IPS-NIHi7 (cell line): Measurements from ENCODE around the gene OCA2.
"Not testable (repeated sequence)": the region's sequence is repeated elsewhere in the genome, so short reads cannot be mapped to it uniquely, and the experiment has no call there.

ENCODE experiments used
- DNase-seq: peaks from one replicate; pipeline ENCODE4 v3.0.0; 2012; ENCODE audit warnings: mixed read lengths; ENCODE audit errors: extremely low spot score

OCA2 gene

DNA sequence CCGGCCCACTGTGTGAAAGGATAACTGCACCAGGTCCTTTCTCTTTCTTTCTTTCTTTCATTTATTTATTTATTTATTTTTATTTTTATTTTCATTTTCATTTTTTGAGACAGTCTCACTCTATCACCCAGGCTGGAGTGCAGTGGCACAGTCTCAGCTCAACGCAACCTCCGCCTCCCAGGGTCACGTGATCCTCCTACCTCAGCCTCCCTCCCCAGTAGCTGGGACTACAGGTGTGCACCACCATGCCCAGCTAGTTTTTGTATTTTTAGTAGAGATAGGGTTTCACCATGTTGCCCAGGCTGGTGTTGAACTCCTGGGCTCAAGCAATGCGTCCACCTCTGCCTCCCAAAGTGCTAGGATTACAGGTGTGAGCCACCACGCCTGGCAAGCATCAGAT lies 146.5 kb downstream of the OCA2 start:
- not testable (repeated sequence) for DNase-seq

DNA sequence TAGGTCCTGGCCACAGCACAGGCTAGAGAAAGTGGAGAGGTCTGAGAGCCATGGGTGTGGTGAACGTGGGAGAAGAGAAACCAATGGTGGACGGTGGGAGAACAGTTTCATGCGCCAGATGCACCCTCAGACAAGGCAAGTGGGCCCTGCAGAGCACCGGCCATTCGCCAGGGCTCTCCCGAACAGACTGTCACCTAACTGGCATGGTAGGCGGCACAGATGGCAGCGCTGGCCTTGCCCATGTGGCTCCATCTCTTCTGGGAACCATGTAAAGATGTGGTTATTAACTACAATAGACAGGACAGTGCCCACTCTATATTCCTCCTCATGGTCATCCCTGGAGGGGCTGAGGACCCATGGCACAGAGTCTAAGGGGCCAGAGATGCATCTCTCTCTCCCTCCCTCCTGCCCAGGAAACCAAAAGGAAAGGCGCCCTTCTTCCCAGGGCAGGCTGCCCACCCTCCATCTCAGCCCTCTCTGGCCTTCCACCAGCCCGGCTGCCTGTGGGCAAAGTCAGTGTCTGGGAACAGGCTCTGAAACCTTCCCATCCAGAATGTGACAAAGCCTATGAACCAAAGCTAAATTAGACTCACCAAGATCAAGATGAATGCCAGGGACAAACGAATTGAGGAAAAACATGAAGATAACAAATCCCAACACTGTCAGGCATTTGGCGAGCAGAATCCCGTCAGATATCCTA lies 147.8 kb downstream of the OCA2 start:
- DNase-seq: no peak

DNA sequence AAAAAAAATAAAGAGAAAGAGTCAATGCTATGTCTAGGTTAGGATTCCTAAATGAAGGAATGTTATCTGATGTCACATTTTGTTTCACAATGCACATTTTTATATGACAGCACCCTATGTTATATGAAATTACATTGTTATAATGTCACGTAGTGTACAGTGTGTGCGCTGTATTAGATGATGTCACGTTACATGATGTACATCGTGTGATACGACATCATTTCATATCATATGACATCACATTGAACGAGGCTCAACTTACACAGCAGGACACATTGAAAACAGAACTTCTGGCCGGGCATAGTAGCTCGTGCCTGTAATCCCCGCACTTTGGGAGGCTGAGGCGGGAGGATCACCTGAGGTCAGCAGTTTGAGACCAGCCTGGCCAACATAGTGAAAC lies 150.0 kb downstream of the OCA2 start:
- DNase-seq: no peak

DNA sequence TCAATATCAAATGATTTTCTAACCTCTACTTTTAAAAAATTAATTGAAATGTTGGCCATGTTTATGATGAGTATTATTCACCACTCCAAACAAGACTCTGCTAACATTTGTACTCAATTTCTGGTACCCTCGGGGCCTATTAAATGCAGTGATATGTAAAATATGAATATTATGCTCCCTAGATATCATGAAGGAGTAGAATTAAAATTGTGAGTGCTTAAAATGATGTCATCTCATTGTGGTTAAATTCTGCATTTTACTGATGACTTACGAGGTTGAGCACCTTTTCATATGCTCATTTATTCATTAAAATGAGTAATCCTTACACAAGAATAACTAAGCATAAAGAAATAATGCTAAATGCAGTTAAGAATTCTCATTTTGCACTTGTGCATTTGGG lies 159.9 kb downstream of the OCA2 start:
- DNase-seq: no peak

DNA sequence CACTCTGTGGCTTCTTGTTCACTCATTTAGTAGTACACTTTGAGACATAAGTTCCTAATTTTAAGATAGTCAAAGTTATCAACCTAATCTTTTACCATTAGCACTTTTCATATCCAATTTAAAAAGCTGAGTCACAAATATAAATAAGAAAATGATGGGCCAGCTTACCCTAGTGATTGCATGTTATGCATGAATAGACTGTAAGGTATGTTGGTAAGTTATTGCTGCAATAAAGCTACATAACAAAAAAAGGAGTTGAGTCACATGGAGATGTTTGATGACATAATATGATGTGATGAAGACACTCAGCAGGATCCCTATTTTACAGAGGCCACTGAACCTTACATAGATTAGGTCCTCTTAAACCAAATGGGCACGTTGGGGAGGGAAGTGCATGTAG lies 161.3 kb downstream of the OCA2 start:
- DNase-seq: no peak

DNA sequence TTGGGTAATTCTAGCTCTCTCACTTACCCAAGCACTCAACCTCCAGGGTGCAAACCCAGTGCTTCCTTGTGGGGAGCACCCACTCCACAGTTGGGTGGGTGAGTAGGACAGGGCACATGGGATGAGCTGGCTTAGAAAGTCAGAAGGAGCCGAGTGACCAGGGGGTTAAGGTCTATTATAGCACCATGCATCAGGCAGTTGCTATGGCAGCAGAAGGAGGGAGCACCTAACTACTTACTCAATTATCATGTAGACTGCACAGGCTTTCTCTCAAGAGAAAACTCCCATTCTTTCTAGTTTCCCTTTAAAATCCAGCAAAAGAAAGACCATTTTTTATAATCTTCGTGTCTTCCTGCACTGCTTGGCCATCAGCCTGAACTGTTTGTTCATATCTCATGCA lies 163.0 kb downstream of the OCA2 start:
- DNase-seq: no peak

DNA sequence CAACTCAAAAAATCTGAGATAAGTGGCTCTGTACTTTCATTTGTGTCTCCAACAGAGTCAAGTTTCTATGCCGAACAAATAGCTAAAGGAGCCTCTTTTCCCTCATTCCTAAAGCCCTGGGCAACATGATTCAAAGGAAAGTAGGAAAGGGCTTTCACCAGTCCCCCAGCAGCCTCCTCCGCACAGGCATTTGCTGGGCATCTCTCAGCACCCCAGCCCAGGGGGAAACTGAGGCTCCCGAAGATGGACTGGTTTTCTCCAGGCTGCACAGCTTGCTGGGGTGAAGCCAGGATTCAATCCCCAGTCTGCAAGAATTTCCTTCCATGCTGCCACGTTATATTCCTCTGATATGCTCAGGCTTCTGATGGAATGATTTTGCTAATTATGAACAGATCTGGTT lies 163.8 kb downstream of the OCA2 start:
- no peak for DNase-seq

DNA sequence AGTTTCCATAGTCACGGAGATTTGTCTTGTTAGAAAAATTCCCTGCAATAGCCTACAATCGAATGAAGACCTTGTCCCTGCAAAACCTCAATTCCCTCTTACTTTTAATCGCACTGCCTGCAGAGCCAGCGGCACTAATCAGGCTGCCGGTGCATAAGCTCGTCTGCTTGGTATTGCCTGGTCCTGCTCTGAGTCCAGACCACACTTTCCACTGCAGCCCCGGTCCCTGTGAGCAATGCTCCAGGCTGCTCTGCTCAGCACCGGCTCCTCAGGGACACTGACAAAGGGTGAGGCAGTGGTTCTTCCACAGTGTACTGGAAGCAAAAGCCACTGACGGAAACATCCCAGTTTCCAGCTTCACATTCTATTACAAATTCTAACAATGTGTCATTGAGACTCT lies 164.3 kb downstream of the OCA2 start:
- DNase-seq: no peak

DNA sequence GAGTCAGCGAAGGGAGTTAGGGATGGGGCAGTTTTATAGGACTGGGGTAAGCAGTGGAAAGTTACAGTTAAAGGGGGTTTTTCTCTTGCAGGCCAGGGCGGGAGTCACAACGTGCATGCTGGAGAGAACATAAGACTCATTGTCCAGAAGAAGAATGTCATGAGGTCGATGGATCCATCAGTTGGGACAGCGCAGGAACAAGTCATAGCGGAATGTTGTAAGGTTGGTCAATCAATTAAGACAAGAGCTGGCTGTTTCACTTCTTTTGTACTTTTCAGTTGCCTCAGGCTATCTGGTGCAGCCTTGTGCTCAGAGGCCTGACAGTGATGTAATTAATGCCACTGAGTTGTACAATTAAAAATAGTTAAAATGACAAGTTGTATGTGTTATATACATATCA lies 165.6 kb downstream of the OCA2 start:
- no peak for DNase-seq

DNA sequence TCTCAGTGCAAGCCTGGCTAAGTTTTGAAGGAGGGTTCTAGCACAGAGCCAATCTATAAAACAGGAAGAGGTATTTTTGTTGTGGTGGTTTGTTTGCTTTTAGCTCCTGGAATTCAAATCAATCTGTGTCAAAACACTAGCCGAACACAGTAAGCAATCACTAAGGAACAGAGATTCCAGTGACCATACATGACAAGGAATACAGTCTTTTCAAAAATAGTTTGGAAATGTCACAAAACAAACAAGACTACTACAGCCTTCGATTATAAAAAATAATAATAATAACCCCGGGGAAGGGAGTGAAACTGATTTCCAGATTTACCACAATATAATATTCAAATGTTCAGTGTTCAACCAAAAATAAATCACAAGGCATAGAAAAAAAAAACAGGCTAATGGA lies 166.5 kb downstream of the OCA2 start:
- no peak for DNase-seq

DNA sequence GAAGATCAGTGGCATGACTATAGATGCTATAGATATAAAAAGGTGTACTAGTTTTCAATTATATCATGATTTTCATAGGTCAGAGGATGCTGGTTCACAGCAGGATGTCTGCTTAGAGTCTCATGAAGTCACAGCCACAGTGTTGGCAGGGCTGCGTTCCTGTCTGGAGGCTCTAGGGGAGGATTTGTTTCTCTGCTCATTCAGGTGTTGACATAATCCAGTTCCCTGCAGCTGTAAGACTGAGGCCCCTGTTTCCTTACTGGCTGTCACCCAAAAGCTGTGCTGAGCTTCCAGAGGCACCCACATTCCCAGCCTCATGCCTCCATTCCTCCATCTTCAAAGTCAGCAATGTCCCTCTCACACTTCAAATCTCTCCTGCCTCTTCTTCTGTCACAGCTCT lies 170.7 kb downstream of the OCA2 start:
- no peak for DNase-seq

DNA sequence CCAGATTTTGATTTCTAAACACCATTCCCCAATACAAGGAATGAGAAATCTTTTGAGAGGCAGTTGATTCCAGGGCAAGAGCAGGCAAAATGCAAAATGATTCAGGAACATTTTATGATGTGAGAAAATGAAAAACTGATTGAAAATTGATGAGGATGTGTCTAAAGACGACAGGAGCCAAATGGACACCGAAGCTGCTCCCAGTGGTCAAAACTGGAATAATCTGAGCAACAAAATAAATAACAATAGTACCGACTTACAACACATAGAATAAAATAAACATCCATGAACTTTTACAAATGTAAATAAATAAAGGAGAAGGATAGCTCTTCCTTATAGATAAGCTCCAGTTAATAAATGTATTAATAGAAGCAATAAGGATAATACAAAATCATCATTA lies 186.8 kb downstream of the OCA2 start:
- no peak for DNase-seq

DNA sequence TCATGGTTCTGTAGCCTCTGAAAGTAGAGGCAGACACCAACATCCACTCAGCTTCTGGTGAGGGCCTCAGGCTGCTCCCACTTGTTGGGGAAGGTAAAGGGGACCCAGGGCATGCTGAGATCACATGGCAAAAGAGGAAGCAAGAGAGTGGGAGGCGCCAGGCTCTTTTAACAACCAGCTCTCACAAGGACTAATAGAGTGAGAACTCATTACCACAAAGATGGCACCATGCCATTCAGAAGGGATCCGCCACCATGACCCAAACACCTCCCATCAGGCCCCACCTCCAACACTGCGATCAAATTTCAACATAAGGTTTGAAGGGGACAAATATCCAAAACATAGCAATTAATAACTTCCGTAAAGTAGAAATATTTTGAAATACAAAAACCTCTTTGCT lies 192.3 kb downstream of the OCA2 start:
- DNase-seq: no peak

DNA sequence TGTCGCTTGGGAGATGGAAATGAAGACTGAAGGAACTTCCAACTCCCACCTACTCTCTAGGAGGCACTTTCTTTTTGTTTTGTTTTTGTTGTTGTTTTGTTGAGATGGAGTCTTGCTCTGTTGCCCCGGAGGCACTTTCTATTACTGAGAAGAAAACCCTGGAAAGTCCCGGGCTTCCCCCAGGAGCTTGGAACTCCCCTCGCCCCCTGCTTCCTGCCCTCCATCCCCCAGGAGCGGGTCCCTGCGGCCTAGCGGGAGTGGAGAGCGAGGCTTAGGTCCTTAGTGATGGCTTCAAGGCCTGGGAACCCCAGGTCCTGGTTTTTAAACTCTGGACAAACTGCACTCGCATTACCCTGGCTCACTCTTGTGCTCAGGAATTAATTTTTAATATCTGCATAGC lies 195.7 kb downstream of the OCA2 start:
- DNase-seq: no peak

DNA sequence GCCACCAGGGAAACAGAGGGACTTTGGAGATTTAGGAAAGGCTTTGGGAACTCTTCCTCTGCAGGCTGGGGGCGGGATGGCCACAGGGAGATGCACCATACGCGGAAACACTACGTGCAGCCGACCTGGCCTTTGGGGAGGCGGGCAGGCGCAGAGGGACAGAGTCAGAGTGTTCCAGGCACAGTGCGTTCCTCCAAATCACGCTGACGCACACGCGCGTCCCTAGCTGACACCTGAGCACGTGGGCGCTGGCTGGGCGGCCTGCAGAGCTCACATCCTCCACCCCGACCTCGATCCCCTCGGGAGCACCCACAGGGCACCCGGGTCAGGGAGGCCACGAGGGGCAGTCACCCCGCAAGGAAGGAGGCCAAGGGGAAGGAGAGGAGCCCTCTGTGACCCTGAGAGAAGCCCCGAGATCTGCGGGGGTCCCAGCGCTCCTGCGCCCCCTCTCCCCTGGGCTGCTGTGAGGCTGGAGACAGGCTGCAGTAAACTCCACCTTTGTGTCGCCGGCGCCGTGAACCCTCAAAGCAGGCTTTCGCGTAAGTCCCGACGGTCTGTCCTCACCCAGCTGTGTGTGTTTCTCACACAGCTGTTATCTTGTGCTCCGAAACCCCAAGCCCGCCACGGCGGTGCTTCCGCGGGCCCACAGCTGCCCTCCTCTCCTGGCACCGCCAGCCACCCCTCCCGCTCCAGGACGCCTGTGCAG lies 196.3 kb downstream of the OCA2 start:
- DNase-seq: no peak

DNA sequence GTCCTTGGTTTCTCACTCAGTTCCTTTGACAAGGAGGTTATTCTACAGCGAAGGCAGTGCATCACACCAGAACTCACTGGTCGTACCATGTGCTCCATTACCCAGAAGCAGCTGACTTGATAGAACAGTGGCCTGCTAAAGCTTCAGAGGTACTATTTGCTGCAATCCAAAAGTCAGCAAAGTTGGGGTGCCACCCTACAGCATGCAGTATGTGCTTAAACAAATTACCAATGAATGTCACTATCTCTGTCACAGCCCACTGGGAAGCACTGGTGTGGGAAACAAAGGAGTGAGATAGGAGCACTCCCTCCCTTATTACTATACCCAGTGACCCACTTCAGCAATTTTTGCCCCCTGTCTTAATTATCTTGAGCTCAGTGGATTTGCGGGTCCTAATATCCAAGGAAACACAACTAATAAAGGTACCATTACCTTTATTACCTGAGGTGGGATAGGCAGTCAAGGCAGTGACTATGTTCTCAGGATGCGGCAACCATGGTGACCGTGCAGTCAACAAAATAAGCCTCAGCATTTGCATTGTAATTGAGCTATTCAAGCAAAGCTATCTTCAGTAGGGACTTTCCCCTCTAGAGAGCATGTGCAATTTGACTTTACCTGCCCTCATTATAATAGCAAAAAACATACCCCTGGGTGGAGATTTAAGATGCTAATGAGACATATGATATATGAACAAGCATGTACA lies 199.4 kb downstream of the OCA2 start:
- DNase-seq: no peak

DNA sequence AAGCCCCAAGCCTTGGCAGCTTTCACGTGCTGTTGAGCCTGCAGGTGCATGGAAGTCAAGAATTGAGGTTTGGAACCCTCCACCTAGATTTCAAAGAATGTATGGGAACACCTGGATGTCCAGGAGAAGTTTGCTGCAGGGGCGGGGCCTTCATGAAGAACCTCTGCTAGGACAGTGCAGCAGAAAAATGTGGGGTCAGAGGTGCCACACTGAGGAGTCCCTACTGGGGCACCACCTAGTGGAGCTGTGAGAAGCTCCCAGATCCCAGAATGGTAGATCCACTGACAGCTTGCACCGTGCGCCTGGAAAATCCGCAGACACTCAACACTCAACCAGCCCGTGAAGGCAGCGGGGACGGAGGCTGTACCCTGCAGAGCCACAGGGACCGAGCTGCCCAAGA lies 201.6 kb downstream of the OCA2 start:
- no peak for DNase-seq

DNA sequence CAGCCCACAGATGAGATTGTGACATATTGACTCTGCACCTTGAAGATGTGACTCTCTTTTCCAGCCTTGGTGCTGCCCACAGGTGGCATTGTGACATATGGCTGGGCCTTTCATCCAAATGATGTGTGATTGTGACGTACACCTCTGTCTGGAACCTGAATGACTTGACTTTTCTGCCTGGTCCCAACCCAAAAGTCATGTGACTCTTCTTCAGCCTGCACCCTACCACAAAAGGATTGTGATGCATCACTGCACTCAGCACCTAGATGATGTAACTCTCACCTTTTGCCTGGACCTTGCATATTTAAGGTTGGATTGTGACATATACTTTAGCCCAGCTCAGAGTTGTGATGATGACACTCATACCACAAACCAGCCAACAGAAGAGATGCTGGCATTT lies 204.5 kb downstream of the OCA2 start:
- no peak for DNase-seq

DNA sequence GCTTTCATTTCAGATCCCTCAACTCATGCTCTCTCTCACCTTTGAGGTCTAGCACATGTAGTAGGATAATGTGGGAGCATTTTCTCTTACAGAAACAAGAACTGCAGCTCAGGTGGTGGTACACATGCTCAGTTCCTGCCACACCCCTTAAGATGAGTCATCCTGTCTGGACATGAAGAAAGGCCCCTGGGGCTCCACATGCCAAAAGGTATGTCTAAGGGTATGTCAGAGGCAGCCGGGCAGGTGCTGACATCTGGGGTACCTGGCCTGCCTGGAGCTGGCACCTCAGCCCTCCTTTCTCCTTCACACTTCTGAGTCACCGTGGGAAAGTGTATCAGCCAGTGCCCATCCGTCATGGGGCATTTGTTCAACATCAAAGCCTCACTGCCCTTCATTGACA lies 209.9 kb downstream of the OCA2 start:
- DNase-seq: no peak

DNA sequence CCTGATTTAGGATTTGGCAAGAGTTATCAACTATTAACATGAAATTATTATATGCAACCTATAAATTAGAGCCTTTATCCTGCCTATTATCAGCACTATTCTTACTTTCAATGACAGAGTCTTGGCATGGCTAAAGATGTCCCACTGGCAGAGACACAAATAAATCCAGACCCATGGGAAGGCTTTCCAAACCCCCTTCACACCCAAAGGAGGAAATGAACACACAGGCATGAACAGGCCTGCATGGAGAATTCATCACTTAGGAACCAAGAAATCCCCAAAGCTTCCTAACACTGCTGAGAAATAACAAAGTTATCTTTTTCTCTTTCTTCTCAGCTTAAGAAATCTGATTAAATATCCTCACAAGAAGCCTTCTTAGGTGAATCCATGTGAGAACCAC lies 213.9 kb downstream of the OCA2 start:
- DNase-seq: no peak

DNA sequence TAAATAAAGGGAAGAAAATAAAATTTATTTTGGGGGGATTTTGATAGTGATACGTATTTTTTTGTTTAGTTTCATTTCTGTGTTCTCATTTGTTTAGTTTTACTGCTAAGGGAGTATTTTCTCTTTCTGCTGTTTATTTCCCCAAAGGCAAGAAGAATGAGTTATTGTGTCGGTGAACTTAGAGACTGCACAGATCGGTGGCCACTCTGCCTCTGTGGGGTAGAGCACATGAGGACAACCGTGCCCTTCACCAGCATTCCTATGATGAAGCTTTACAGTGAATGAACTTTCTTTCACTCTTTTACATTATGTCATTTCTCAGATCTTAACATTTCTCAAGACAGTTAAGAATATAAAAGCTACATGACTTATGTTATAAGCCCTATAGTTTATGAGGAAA lies 214.4 kb downstream of the OCA2 start:
- no peak for DNase-seq

DNA sequence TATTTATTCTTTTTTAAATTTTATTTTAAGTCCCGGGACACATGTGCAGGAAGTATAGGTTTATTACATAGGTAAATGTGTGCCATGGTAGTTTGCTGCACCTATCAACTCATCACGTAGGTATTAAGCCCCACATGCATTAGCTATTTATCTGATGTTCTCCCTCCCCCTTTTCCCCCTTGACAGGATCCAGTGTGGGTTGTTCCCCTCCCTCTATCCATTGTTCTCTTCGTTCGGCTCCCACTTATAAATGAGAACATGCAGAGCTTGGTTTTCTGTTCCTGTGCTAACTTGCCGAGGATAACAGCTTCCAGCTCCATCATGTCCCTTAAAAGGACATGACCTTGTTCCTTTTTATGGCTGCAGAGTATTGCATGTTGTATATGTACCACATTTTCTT lies 220.3 kb downstream of the OCA2 start:
- no peak for DNase-seq

DNA sequence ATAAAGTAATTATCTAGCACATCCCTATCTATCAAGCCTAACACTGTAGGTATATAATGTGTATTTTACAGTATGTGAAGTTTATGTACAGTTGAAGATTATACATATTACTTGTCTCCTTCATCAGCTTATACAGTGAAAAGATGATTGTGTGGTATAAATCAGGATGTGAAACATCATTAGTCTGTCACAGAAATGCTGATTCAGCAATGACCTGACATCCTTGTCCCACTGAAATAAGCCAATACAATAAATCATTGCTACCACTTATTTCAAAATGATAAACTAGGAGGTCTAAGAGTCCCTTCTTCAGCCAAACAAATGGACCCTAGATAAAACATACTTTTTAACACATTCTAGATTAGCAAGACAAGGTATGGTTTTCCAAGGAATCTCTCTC lies 225.3 kb downstream of the OCA2 start:
- DNase-seq: no peak
